ENCODE results near the gene STX8. TPM values are rescaled to one million over a fixed set of nuclear protein-coding genes. Genes with fewer than 3 reads are reported as not detected.

STX8 gene
- polyA plus RNA-seq, 1 of the 3 experiments (the other 2 are of a cell fraction), result 51.3 TPM

DNA sequence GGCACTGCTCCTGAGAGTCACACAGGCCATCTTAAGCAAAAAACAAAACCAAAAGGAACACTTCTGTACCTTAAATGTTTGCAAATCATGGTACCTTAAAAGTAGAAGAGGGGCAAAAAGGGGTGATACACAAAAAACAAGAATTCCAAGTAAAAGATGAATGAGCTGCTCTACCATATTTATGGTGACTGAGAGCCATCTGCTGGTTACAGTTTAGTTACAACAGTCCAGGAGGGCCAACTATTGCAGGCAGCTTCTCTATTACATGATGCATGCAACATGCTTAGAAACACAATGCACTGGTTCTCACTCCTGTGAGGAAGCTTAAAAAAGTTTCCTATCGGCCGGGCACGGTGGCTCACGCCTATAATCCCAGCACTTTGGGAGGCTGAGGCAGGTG lies 53.5 kb downstream of the STX8 start:
- Histone ChIP-seq H3K27me3 (ENCODE audit: insufficient read depth) (no peaks in the 10 kb centered on the region), H3K79me2 (ENCODE audit: insufficient read depth) (no peaks in the 10 kb centered on the region), H3K27ac (ENCODE audit: low read depth in 2 of 2, low read length in 1 of 2) (no peak overlapping the region), H3K9me3 (no peaks in the 10 kb centered on the region), H3K36me3 (replicated peaks in 1 of 2; ENCODE audit: control insufficient read depth in 1 of 2, insufficient read depth in 2 of 2, low read length in 1 of 2) (no peaks in the 10 kb centered on the region), H3K4me2 (no peak overlapping the region), H2AFZ (ENCODE audit: low read depth) (no peak overlapping the region), H3K4me3 (ENCODE audit: low read depth in 2 of 2, low read length in 1 of 2) (no peak overlapping the region; a peak in 1 of 4 replicates), H3K9me2 (no peaks in the 10 kb centered on the region), H3K4me1 (ENCODE audit: control insufficient read depth in 1 of 2, insufficient read depth in 2 of 2, low read depth in 1 of 2, low read length in 1 of 2) (no peaks in the 10 kb centered on the region; a peak in 1 of 4 replicates), H3K9ac (no peak overlapping the region), H4K20me1 (ENCODE audit: insufficient read depth) (no peaks in the 10 kb centered on the region), H3F3A (replicated peaks; ENCODE audit: insufficient read depth) (no peaks in the 10 kb centered on the region)
- POLR2A ChIA-PET, result interaction anchor here (0.7 kb wide), 1 partner anchor 121 kb away, joined by 4 read pairs; no protein-coding TSS in a partner anchor
- CTCF ChIA-PET, result interaction anchor here (0.5 to 3.8 kb wide), 26 partner anchors 9 to 634 kb away, joined by 3 to 29 read pairs (median 3); no protein-coding TSS in a partner anchor
- WGBS (ENCODE audit: low lambda C conversion rate), result 69% methylated on average over 4 of the region's 4 CpGs
- DNase-seq, result peak; percentile 49
- TF ChIP-seq SMC3 (IDR thresholded peaks at IDR 0.05; ENCODE audit: low read depth, low read length) (peak; percentile 69), TEAD4 (IDR thresholded peaks at IDR 0.05; ENCODE audit: borderline replicate concordance, insufficient read depth) (no peak), PBX3 (IDR thresholded peaks at IDR 0.05) (no peak), USF2 (IDR thresholded peaks at IDR 0.05; ENCODE audit: borderline replicate concordance, low read depth, low read length) (no peak), RXRA (IDR thresholded peaks at IDR 0.05; ENCODE audit: borderline replicate concordance, low read depth) (no peak), RAD21 (IDR thresholded peaks at IDR 0.05; ENCODE audit: low read length) (peak; percentile 81), TAF1 (IDR thresholded peaks at IDR 0.05; ENCODE audit: borderline replicate concordance, low read depth, low read length) (no peak), FOXJ3 (CRISPR knock-in tag; IDR thresholded peaks at IDR 0.05) (no peak), MEF2A (IDR thresholded peaks at IDR 0.05; ENCODE audit: borderline replicate concordance, low read depth) (no peak), TCF12 (IDR thresholded peaks at IDR 0.05) (no peak)
- TF ChIP-seq, protein P1, sequence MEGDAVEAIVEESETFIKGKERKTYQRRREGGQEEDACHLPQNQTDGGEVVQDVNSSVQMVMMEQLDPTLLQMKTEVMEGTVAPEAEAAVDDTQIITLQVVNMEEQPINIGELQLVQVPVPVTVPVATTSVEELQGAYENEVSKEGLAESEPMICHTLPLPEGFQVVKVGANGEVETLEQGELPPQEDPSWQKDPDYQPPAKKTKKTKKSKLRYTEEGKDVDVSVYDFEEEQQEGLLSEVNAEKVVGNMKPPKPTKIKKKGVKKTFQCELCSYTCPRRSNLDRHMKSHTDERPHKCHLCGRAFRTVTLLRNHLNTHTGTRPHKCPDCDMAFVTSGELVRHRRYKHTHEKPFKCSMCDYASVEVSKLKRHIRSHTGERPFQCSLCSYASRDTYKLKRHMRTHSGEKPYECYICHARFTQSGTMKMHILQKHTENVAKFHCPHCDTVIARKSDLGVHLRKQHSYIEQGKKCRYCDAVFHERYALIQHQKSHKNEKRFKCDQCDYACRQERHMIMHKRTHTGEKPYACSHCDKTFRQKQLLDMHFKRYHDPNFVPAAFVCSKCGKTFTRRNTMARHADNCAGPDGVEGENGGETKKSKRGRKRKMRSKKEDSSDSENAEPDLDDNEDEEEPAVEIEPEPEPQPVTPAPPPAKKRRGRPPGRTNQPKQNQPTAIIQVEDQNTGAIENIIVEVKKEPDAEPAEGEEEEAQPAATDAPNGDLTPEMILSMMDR (IDR thresholded peaks at IDR 0.05), result peak; percentile 66

DNA sequence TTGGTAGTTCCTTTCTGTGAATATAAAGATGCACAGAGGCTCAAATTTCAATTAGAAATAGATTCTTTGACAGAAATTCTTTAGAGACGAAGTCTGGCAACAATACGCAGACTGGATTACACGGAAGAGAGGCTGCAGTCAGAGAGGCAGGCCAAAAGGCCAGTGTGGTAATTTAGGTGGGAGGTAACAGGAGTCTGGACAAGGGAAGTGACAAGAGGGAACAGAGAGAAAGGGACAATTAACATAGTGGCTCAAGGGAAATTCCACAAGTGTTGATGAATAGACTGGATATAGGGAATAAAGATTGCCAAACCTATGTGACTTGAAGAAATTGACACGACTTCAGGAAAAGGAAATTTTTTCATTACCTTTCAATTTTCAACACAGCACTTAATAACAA lies 54.6 kb downstream of the STX8 start:
- H3F3A ChIP-seq (replicated peaks; ENCODE audit: insufficient read depth), result no peaks in the 10 kb centered on the region
- no peak overlapping the region for H2AFZ ChIP-seq (ENCODE audit: low read depth)
- CTCF ChIA-PET, result interaction anchor here (1.6 to 3.8 kb wide), 5 partner anchors 112 to 627 kb away, joined by 3 to 29 read pairs (median 9); no protein-coding TSS in a partner anchor
- H3K27ac ChIP-seq (ENCODE audit: low read depth in 2 of 2, low read length in 1 of 2), result no peak overlapping the region
- no peak for TF ChIP-seq NRF1 (IDR thresholded peaks at IDR 0.05; ENCODE audit: low read depth, low read length)
- no peak for TF ChIP-seq MAX (IDR thresholded peaks at IDR 0.05; ENCODE audit: low read depth)
- TF ChIP-seq RFX5 (IDR thresholded peaks at IDR 0.05; ENCODE audit: low read length), result no peak
- TF ChIP-seq MEF2A (IDR thresholded peaks at IDR 0.05; ENCODE audit: borderline replicate concordance, low read depth), result no peak
- no peak for TF ChIP-seq GABPA (IDR thresholded peaks at IDR 0.05; ENCODE audit: low read depth)
- no peak for TF ChIP-seq EP300 (IDR thresholded peaks at IDR 0.05; ENCODE audit: borderline replicate concordance in 1 of 2, low read depth in 1 of 2, low read length in 1 of 2)
- TF ChIP-seq GATA2 (CRISPR knock-in tag; IDR thresholded peaks at IDR 0.05), result no peak
- TF ChIP-seq YY1 (IDR thresholded peaks at IDR 0.05; ENCODE audit: low read depth), result no peak
- TF ChIP-seq MXI1 (IDR thresholded peaks at IDR 0.05; ENCODE audit: low read depth, low read length), result no peak
- TF ChIP-seq SIN3A (IDR thresholded peaks at IDR 0.05; ENCODE audit: borderline replicate concordance, low read depth, low read length), result no peak
- TF ChIP-seq POLR2AphosphoS5 (IDR thresholded peaks at IDR 0.05; ENCODE audit: low read depth, low read length), result no peak
- TF ChIP-seq FOXJ3 (CRISPR knock-in tag; IDR thresholded peaks at IDR 0.05), result no peak
- no peak for TF ChIP-seq TAF1 (IDR thresholded peaks at IDR 0.05; ENCODE audit: borderline replicate concordance, low read depth, low read length)
- no peak for TF ChIP-seq EZH2phosphoT487 (IDR thresholded peaks at IDR 0.05; ENCODE audit: borderline replicate concordance, low read depth)
- TF ChIP-seq ZBTB33 (IDR thresholded peaks at IDR 0.05; ENCODE audit: borderline replicate concordance, low read depth), result no peak
- H3K4me3 ChIP-seq (ENCODE audit: low read depth in 2 of 2, low read length in 1 of 2), result no peak overlapping the region
- H3K27me3 ChIP-seq (ENCODE audit: insufficient read depth), result no peaks in the 10 kb centered on the region
- no peak for DNase-seq
- POLR2A ChIA-PET, result no interaction called here
- no peaks in the 10 kb centered on the region for H3K9me2 ChIP-seq
- no peak overlapping the region for H3K4me2 ChIP-seq
- no peaks in the 10 kb centered on the region for H3K36me3 ChIP-seq (replicated peaks in 1 of 2; ENCODE audit: control insufficient read depth in 1 of 2, insufficient read depth in 2 of 2, low read length in 1 of 2)
- 91% methylated on average over 4 of the region's 4 CpGs for WGBS (ENCODE audit: low lambda C conversion rate)
- H3K79me2 ChIP-seq (ENCODE audit: insufficient read depth), result no peaks in the 10 kb centered on the region
- H4K20me1 ChIP-seq (ENCODE audit: insufficient read depth), result no peaks in the 10 kb centered on the region
- H3K4me1 ChIP-seq (ENCODE audit: control insufficient read depth in 1 of 2, insufficient read depth in 2 of 2, low read depth in 1 of 2, low read length in 1 of 2), result no peaks in the 10 kb centered on the region; a peak in 1 of 4 replicates
- H3K9ac ChIP-seq, result no peak overlapping the region
- H3K9me3 ChIP-seq, result no peaks in the 10 kb centered on the region

Measured in SK-N-SH (cell line).